Fibroblast of villous mesenchyme (primary cell): ENCODE data around the gene MEMO1. TPM values are rescaled to one million over a fixed set of nuclear protein-coding genes. Genes with fewer than 3 reads are reported as not detected.

Source experiments
- DNase-seq: peaks from one replicate; pipeline ENCODE4 v3.0.0-alpha.2; 2010; ENCODE audit warnings: low read depth
- H3K4me3 ChIP-seq: 2 replicates; pipeline ENCODE4 v1.5.1; 2011; ENCODE audit warnings: low read depth, mild to moderate bottlenecking, low read length
- total RNA-seq: library from RNA; depleted of rRNA; stranded (reverse); fragments of >200 nt; gene quantifications from 2 replicates; pipeline ENCODE4 v1.2.3, GENCODE V29; 2012
- TF ChIP-seq, protein P1 (sequence below): IDR thresholded peaks from 2 replicates; pipeline ENCODE4 v1.5.1; 2012; ENCODE audit warnings: low read depth, mild to moderate bottlenecking, low read length; ENCODE audit not compliant: insufficient read depth

The MEMO1 gene
- total RNA-seq, 1 donor, result 47.1 TPM

DNA sequence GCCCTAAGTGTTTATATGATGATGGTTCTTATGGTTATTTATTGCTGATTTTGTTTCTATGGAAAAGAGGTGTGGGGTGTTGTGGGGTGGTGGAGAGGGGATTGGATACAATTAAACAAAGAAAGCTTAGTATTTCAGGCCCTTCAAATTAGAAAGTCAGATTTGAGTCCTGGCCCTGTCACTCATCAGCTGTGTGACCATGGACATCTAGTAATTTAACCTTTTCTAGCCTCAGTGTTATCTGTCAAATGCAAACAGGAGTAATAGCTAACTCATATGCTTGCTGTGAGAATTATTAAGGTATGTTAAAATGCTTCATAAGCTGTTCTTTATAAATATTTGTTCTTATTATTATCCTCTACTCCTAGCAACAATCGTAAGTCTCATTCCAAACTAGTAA is 2.1 kb upstream of the MEMO1 start:
- TF ChIP-seq, protein P1, sequence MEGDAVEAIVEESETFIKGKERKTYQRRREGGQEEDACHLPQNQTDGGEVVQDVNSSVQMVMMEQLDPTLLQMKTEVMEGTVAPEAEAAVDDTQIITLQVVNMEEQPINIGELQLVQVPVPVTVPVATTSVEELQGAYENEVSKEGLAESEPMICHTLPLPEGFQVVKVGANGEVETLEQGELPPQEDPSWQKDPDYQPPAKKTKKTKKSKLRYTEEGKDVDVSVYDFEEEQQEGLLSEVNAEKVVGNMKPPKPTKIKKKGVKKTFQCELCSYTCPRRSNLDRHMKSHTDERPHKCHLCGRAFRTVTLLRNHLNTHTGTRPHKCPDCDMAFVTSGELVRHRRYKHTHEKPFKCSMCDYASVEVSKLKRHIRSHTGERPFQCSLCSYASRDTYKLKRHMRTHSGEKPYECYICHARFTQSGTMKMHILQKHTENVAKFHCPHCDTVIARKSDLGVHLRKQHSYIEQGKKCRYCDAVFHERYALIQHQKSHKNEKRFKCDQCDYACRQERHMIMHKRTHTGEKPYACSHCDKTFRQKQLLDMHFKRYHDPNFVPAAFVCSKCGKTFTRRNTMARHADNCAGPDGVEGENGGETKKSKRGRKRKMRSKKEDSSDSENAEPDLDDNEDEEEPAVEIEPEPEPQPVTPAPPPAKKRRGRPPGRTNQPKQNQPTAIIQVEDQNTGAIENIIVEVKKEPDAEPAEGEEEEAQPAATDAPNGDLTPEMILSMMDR, result no peak

DNA sequence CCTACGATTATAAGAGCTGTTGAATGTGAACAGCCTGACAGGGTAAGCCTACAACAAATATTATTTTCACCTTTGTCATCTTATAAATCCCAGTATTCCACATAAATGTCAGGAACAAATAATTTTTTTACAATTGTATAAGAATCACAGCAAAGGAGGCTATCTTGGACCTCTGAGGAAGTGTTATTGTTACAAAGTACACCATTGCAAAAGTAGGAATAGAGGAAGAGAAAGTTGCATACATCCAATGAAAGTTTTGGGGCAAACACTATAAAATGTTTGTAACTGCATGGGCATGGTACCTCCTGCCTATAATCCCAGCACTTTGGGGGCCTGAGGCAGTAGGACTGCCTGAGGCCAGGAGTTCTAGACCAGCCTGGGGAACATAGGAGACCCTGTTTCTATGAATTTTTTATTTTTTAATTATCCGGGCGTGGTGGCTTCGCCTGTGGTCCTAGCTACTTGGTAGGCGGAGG is 715 bp upstream of the MEMO1 start:
- H3K4me3 ChIP-seq, result peak overlapping the region; percentile 82
- DNase-seq, result no peak
- TF ChIP-seq, protein P1, result no peak

More for the DNA sequence above, 2.1 kb upstream of the MEMO1 start:
- H3K4me3 ChIP-seq, result no peak overlapping the region
- DNase-seq, result no peak

DNA sequence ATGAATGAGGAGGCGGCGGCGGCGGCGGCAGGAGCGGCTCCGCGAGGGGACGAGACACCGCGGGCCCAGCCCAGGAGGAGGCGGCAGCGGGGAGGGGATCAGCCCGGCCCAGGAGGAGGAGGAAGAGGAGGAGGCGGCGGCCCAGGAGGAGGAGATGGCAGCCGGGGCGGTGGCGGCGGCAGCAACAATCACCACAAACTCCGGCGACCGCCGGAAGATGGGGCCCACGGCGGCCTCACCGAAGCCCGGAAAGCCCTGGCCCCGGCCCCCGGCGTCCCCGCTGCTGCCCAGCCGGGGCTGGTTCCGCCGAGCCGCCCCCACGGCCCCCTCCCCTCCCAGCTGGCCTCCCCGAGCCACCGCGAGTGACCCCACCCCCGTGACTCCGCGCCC is 533 bp downstream of the MEMO1 start:
- H3K4me3 ChIP-seq, result peak overlapping the region; percentile 51
- peak; percentile 48 for DNase-seq

DNA sequence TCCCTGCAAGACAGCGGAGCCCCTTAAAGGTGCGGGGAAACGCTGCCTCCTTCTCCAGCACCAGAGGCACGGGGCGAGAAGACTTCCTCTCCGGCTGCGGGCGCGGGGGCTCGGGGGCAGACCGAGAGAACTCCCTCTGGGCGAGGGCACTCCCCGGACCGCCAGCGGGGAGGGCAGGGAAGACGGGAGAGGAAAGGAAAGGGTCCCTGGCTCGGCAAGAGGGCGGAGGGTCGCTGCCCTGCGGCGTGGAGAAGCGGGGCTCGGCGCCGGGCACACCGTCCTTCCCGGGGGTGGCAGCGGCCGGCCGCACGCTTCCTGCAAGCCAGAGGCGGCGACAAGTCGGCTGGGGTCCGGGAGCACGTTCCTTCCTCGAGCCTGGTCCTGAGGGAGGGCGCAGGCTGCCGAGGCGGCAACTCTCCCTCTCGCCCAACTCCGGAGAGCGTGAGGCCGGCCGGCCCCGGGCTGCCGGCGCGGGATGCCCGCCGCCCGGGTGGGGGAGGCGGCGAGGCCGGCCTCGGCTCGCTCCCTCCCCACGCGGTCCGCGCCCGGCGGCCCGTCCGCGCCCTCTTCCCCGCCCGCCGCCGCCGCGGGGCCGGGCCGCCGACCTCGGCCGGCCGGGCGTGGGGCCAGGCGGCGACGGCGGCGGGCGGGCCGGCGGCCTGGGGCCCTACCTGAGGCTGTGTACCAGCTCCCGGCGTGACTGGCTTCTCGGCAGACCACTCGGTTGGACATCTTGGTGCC is 1.1 kb downstream of the MEMO1 start:
- TF ChIP-seq, protein P1, result no peak
- DNase-seq, result peak; percentile 30
- H3K4me3 ChIP-seq, result peak overlapping the region; percentile 89

DNA sequence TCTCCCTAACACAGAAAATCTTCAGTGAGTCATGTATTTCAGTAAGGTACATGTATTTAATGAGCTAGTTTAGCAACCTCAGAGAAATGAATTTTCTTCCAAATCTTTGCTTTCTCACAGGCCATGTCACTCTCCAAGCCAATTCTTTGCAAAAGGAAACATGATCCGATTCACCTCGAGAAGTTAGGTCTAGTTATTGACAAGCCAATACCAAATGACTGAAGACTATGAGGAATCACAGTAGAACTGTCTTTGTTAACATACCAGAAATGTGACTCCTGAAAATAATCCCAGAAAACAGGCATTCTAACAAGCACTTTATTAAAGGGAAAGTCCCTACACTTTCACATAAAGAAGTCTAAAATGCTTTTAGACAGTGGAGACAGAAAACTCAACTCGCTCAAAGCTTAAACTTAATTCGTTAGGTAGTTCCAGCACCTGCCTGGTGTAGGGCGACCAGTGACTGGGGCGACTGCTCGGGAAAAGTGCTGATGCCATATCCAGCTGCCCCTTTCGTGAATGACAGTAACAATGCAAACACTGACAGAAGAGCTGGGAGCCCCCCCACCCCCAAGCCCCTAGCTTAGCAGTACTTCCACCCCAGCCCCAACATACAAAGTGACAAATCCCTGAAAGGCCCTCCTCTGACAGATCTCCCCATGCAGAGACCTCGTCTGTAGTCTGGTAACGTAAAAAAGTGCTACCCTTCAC is 1.8 kb downstream of the MEMO1 start:
- H3K4me3 ChIP-seq, result peak overlapping the region; percentile 89
- peak; percentile 34 for DNase-seq
- TF ChIP-seq, protein P1, result no peak

DNA sequence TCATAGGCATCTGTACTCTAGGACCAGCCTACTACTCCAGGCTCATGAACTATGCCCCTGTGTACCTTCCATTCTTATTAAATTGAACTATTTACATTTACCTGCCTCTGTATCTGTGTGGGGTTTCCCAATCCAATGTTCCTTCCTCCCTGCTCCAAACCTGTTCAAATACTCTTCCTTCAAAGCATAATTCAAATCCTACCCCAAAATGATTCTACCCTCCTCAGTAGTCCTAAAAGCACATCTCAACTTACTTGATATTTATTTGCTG is 3.8 kb downstream of the MEMO1 start:
- TF ChIP-seq, protein P1, result no peak
- DNase-seq, result no peak
- no peak overlapping the region for H3K4me3 ChIP-seq

DNA sequence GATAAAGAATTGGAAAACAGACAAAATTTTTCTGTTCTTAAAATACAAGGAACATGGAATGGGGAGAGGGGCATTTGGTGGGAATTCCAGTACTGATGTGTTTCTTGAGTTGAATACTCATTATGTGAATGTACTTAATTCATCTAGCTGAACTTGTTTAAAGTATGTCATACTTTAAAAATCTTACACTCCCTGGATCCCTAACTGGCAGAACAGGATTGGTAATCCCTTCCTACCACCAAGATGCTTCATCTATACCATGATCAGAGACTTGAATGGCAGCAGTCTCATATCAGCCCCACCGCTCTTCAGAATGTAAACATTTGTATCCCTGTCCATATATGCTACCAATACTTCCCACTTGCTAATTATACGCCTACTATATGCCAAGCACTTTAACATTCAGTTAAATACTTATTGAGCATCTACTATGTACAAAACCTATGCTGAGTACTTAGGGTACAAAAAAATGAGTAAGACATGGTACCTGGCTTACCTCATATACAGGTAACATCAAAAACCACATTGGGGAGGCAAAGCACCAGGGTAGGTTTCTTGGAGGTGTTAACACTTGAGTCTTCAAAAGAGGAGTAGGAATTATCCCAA is 5.3 kb downstream of the MEMO1 start:
- TF ChIP-seq, protein P1, result no peak
- DNase-seq, result no peak
- H3K4me3 ChIP-seq, result no peak overlapping the region
